Inflammatory macrophage treated with lipopolysaccharide for 4 hours (primary cell): ENCODE measurements around the gene MMGT1.

ENCODE experiments used
- DNase-seq: peaks from one replicate; pipeline ENCODE4 v3.0.0-alpha.2; 2020

The MMGT1 gene

DNA sequence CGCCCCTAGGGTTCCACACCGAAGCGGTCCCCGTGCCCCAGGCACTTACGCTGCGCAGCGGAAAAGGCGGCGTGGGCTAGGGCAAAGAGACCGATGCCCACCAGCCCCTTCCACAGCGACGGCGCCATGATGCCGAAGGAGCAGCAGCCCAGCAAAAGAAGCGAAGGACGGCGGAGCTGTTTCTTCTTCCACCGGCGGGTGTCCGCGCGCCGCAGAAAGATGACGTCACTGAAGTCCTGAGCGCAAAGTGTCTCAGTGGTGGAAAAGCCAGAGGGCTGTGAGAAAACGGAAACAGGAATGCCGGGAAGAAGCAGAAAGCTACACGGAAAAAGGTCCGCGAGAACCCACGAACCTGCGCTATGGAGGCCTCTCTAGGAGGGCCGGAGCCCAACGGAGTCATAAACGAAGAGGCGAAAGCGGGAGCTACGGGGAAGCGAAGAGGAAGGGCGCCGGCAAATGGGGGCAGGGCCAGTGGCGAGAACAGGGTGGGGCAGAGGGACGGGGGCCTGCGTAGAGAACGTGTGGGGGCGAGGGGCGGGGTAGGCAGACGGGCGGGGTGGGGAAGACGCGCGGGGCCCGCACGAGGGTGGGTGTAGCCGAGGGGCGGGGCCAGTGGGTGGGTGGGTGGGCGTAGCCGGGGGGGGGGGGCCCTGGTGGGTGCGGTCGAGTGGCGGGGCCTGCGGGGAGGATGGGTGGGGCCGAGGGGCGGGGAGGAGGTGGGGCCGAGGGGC is at the start of gene MMGT1:
MMGT1 (minus strand) TSS at position 441 of the 731 bp plus-strand sequence; CDS start at position 128, 313 bp downstream.
- DNase-seq = peak; percentile 82

DNA sequence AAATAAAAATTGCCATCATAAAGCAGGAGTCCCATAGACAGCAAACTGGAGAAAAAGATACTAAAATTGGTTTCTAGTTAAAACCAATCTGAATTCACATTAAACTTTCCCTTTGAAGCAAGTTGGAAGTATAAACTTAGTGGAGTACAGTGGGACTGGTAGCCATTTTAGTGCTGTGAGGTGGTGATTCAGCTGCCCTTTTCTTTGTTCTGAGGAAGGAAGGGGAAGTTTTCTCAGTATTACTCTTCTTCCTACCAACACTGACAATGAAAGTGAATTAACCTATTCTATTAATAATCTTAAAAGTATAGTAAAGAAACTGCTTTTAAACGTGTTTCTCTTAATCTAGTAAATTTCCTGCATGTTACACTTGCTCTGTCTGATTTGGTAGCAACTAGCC is 48.1 kb upstream of the MMGT1 start:
- no peak for DNase-seq

DNA sequence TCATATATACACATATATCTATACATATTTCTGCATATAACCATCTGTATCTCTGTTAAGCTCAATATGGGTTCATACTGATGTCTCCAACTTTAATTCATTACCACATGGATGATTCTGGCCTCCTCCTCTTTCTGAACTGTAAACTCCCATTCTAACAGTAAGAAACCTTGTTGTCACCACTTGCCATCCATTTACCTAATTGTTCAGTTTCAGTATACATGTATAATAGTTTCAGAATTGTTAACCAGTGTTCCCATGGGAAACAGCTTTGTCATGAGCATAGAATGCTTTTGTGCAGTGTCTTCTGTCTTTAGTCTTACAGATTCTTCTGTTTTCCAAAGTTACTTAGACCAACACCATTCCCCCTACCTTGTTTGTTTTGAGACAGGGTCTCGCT is 47.4 kb upstream of the MMGT1 start:
- DNase-seq = no peak

DNA sequence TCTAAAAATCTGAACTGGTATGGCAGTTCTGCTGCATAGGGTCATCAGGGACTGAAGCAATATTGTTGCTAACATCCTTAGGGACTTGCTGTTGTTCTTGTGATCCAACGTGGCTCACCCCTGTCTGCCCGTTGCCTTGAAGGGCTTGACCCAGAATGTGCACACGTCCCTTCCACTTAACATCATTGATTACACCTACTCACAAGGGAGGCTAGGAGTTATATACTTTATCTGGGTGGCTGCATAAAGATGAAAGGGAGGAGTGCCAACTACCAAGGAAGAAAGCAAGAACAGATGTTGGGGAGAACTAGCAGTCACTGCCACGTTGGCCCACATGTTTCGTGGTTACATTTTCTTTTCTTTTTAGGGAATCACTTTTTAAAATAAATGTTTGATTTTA is 45.4 kb upstream of the MMGT1 start:
- no peak for DNase-seq

DNA sequence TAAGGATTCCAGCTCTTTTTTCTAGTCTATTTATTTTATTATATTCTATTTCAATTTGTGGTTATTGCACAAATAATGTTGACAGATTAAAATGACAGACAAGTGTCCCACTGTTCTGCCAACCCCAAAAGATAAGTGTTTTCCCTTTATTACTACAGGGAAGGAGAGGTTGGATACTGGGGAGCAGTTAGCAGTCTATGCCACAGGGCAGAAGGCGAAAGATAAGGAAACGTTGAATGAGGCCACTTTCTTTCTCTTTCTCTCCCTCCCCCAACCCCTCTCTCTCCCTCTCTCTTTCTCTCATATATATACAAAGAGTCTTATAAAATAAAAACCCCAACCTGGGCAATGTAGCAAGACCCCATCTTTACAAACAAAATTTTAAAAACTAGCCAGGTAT is 43.1 kb upstream of the MMGT1 start:
- DNase-seq = no peak

DNA sequence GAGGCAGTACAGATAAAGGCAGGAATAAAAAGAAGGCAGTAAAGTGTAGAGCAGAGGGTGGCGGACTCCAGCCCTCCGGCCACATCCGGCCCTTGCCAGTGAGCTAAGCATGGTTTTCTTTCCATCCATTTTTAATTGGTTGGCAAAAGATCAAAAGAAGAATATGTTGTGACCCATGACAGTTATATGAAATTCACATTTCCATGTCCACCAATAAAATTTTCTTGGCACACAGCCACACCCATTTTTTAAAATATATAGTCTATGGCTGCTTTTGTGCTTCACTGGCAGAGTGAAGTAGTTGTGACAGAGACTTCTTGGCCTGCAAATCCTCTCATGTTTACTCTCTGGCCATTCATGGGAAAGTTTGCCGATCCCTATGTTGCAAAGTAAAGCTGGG is 41.2 kb upstream of the MMGT1 start:
- DNase-seq = no peak

DNA sequence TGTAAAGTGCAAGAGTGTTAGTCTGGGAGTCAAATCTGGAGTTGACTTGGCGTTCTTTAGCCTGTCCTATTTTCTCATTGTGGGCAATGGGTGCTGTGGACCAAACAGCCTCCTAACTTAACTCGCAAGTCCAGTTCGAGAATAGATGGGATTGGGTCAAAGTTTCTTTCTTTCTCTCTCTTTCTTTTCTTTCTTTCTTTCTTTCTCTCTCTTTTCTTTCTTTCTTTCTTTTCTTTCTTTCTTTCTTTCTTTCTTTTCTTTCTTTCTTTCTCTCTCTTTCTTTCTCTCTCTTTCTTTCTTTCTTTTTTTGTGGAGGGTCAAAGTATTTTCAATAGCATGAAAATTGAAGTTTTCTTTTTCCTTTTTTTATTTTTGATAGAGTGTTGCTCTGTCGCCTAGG is 14.5 kb upstream of the MMGT1 start:
- DNase-seq = no peak

DNA sequence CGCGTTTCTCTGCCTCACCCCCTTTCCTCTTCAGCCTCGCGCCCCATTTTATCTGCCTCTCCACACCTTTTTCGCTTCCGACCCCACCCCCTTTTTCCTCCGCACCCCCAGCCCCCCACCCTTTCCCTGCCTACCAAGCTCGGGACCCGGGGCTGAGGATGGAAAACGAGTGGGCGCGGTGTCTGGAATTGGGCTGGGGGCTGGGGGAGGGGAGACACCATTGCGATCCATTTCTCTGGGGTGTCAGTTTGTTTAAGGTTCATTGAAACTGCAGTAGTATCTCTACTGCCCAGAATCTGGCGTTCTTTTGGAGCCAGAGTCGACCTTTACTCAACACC is 12.2 kb upstream of the MMGT1 start:
- DNase-seq = no peak

DNA sequence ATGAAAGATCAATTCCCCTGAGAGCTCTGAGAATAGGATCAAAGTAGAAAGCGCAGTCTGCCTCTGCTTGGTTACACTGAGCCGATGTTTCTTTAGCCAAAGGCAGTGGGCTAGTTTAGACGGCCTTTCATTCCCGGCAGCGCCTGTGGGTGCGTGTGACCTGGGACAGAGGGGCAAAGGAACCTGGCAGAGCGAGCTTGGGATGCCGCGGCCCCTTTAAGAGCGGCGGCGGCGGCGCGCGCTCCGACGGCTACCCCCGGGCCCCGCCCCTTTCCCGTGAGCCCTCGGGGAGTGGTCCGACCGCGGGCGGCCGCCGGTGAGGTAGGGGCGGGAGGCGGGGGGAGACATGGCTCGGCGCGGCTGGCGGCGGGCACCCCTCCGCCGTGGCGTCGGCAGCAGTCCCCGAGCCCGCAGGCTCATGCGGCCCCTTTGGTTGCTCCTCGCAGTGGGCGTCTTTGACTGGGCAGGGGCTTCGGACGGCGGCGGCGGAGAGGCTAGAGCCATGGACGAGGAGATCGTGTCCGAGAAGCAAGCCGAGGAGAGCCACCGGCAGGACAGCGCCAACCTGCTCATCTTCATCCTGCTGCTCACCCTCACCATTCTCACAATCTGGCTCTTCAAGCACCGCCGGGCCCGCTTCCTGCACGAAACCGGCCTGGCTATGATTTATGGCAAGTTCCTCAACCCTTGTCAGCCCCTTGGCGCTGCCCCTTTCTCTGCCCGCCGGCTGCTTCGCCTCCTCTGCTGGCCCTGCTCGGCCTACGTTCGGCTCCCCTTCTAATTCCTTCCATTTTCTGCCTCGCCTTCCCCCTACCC is 11.6 kb upstream of the MMGT1 start, which contains the start of gene SLC9A6:
SLC9A6 (plus strand) TSS at position 279 of the 816 bp plus-strand sequence; CDS start at position 503, 224 bp downstream.
- DNase-seq = peak; percentile 47

DNA sequence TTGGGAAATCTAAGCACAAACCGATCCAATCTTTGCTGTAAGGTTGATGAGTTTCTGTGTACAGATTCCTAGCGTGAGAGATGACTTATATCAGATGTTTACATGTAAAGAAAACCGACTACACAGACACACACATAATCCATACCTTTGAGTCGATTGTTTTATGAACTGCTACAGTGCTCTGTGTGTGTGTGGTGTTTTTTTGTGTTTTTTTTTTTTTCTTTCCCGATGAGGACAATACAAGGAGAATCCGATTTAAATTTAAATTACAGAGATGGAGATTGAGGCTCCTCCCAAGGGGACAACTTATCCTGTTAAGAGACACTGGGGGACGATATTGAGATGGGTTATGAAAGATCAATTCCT is 11.0 kb upstream of the MMGT1 start:
- DNase-seq = no peak

DNA sequence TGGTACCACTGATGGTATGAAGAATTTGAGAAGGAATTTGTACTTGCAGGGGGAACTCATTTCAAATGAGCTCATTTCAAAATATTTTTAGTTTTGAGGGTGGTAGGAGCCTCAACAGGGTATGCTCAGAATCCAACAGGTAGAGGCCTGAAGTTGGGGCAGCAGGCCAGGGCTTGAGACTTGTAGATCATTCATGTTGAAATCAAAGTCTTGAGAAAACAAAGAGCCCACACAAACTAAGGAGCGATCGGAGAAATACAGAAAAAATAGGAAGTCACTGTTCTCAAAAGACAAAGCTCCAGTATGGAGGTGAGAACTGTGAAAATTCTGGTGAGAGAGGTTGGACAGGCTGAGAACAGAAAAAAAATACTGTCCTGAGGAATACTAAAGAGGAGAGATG is 10.5 kb upstream of the MMGT1 start:
- DNase-seq = peak; percentile 37

DNA sequence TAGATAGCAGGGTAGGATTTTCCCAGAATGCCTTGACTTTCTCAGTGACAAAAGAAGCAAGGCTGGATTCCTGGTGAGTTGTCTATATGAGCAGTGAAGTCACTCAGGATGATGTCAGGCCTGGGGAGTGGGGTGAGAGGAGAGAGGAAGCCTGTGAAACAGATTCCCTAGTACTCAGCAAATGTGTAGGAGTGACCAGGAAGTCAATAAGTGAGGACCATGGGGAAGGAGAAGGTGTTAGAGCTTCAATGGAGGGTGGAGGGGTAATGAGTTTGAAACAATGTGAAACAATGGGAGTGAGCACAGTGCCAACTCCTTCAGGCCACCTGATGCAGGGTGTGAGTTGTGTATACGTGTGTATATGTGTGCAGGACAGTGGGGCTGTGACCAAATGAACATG is 9.1 kb upstream of the MMGT1 start:
- peak; percentile 77 for DNase-seq

DNA sequence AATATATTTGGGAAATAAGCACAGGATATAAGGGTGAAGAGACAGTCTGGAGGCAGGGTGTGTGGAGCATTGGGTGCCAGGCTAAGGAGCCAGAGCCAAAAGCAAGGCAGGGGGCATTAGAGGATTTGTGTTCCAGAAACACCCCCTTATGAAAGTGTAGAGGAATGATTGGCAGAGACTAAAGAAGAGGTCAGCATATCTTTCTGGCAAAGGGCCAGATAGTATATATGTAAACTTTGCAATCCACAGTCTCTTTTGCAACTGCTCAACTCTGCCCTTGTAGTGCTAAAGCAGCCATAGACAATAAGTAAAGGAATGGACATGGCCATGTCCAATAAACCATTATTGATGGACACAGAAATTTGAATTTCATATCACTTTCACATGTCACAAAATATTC is 7.9 kb upstream of the MMGT1 start:
- peak; percentile 27 for DNase-seq

DNA sequence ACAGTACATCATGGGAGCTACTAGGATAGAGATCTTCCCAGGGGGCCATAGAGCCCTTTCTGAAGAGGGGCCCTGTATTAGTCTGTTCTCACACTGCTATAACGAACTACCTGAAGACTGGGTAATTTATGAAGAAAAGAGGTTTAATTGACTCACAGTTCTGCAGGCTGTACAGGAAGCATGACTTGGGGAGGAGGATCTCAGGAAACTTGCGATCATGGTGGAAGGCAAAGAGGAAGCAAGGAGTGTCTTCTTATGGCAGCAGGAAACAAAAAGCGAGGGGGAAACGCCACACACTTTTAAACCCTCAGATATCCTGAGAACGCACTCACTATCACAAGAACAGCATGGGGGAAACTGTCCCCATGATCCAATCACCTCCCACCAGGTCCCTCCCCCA is 7.2 kb upstream of the MMGT1 start:
- DNase-seq = peak; percentile 7

DNA sequence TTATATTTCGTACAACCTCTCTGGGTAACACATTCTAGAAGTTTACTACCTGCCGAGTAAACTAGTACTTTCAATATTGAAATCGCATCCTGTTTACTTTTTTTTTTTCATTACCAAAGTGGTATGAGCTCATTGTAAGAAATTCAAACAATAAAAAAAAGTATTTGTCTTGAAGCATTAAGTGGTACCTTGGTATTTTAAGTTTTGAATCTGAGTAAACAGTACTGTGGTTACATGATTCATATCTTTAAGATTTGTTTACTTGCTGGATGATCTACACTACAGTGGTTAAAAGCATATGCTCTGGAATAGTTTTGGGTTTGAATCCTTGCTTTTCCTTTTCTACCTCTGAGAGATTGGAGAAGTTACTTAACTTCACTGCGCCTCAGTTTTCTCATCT is 3.8 kb upstream of the MMGT1 start:
- no peak for DNase-seq

DNA sequence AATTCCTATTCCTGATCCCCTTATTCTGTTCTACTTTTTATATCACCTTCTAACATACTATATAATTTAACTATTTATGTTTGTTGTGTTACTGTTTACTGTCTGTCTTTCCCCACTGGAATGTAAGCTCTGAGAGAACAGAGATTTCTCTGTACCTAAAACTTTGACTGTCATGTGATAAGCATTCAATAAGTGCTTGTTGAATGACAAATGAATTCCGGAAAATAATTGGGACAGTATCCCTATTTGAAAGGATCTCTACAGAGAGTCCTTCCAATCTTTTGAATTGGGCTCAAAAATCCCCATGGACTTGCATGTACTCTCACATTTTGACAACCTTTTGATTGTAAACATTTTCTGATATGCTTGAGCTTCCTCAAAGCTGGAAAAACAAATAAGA is 1.6 kb upstream of the MMGT1 start:
- DNase-seq = no peak

DNA sequence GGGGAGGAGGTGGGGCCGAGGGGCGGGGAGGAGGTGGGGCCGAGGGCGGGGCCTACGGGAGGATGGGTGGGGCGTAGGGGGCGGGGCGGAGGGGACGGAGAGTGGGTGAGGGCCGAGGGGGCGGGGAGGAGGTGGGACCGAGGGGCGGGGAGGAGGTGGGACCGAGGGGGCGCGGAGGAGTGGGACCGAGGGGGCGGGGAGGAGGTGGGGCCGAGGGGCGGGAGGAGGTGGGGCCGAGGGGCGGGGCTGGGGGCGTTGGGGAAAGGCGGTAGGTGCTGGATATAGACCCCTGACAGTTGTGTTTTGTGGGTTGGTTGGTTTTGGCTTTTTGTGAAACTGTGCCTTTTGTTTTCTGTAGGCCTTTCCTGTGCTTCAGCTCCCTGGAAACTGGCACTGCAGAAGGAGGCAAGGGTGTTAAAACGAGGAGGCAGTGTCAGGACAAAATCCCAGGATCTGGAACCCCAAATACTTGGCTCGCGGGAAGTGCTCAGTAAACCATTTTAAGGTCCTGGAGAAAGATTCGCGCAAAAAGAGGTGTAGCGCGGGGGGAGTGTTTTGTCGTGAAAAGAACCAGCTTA is 580 bp upstream of the MMGT1 start:
- DNase-seq = peak; percentile 38

DNA sequence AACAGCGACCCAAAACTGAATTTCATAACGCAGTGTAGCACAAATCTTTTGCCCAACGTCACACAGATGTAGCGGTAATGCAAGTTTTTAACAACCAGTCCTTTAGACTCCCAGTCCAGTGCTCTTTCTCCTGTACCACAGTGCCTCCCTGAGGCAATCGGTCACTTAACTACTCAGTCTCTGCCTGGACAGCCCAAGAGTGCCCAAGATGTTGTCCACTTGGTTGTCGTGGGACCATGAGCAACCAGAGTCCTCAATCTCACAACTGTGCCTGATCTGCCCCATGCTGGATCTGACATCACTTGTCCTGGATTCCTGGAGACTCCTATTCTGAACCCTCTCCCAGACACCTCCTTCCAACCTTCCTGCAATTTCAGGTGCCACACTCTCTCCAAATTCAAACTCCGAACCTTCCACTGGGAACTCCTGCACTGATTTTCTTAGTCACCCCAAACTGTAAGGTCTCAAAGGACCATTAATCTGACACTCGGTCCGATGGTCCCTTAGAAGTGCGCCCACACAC is 702 bp downstream of the MMGT1 start:
- peak; percentile 27 for DNase-seq

DNA sequence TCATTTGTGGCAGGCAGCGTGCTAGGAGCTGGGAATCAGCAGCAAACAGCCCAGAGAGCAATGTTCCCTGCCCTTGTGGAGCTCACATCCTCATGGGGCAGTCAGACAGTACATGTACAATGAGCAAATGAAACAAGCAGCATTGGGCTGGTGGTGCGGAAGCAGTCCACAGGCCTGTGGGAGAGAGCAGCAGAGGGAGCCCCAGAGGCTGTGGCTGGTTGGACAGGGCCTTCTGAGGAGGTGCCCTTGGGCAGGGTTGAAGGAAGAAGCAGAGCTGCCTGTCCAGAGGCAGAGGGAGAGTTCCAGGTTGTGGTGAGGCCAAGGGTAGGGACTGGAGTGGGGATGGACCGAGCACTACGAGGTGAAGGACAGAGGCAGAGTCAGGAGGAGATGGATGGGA is 22.5 kb downstream of the MMGT1 start:
- DNase-seq = no peak

DNA sequence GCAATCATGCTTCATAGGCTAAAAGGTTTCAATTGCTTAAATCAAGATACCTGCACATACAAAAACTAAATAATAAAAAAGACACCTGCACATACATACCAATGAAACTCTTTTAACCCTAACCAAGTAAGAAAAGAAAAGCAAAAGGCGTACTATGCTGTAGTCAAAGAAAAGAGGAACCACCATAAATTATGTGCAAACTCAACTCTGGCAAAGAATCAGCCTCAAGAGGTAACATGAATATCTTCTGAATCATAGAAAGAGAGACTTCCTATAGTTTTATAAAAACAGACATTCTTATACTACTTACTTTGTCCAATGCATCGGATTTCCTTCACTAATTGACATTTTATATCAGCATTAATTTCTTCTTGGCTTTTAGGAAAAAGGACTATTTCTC is 29.3 kb downstream of the MMGT1 start:
- peak; percentile 1 for DNase-seq

DNA sequence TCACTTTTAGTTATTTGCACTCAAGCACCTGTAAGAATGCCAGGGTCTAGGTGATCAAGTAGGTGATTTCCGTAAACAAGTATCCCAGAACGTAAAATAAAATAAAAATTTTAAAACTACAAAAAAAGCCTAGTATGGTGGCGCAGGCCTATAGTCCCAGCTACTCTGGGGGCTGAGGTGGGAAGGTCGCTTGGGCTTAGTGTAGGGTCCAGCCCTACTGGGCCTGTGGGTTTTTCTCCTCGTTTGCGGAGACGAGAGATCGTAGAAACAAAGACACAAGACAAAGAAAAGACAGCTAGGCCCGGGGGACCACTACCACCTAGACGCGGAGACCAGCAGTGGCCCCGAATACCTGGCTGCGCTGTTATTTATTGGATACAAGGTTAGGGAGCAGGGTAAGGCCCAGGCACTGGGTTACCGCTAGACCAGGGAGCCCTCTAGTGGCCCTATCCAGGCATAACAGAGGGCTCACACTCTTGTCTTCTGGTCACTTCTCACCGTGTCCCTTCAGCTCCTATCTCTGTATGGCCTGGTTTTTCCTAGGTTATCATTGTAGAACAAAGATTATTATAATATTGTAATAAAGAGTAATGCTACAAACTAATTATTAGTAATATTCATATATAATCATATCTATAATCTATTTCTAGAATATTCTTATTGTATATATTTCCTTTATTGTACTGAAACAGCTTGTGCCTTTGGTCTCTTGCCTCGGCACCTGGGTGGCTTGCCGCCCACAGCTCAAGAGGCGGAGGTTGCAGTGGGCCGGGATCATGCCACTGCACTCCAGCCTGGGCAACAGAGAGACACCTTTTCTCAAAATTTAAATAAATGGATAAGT is 41.9 kb downstream of the MMGT1 start:
- DNase-seq = peak; percentile 18

DNA sequence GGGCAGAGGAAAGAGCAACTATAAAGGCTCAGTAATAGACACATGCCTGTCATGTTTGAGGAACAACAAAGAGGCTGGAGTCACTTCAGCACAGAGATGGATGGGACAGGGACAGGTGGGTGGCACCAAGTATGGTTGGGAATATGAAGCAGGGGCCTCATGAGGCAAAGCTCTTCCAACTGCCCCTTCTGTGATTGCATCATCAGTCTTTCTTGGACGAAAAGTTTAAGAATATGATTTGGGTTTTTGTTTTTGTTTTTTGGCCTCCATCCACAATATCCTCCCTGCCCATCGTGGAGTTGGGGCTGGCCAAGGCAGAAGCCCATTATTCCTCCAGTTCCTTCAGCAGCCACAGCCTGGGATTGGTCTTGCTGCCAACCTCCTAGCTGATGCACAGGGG is 45.9 kb downstream of the MMGT1 start:
- no peak for DNase-seq

DNA sequence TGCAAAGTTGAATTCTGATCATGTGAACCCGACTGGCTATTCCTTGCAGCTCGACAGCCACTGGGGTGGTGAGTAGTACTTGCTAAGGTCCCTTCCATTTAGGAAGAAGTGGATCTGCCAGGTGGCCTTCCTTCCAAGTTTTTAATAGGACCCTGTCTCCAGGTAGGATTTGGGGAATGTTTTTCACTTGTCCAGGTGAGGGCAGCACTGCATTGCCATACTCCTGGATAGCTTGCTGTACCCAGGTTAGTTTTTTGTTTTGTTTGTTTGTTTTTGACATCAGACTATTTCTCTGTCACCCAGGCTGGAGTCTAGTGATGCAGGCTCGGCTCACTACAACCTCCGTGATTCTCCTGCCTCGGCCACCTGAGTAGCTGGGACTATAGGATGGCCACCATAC is 50.4 kb downstream of the MMGT1 start:
- DNase-seq = no peak
